Measurements from ENCODE around the gene ENHO. TPM values are rescaled to one million over a fixed set of nuclear protein-coding genes. Genes with fewer than 3 reads are reported as not detected.

The ENHO gene
- total RNA-seq, 1 donor from 2014 or later = not detected

- TF ChIP-seq CTCF (IDR thresholded peaks at IDR 0.05; ENCODE audit: insufficient read depth, low read length, severe bottlenecking) = no peak
- no peak for DNase-seq (ENCODE audit: low read depth)
- Histone ChIP-seq H3K4me3 (ENCODE audit: low read depth, low read length) (no peak overlapping the region), H3K27me3 (ENCODE audit: control insufficient read depth, insufficient read depth, low read length) (peaks cover 6% of the 10 kb centered on the region), H3K36me3 (ENCODE audit: control insufficient read depth, insufficient read depth, low read length) (no peaks in the 10 kb centered on the region)
- FAIRE-seq = peak; percentile 90
These were observed 10.4 kb downstream of the ENHO start for GRCh38 chr9:34512131-34513078.

- DNase-seq (ENCODE audit: low read depth) (no peak), FAIRE-seq (no peak)
- TF ChIP-seq CTCF (IDR thresholded peaks at IDR 0.05; ENCODE audit: insufficient read depth, low read length, severe bottlenecking) = no peak
- H3K36me3 ChIP-seq (ENCODE audit: control insufficient read depth, insufficient read depth, low read length) = no peaks in the 10 kb centered on the region
- no peak overlapping the region for H3K4me3 ChIP-seq (ENCODE audit: low read depth, low read length)
- peaks cover 6% of the 10 kb centered on the region for H3K27me3 ChIP-seq (ENCODE audit: control insufficient read depth, insufficient read depth, low read length)
These were observed 12.0 kb downstream of the ENHO start for GRCh38 chr9:34510497-34511468.

GRCh38 chr9:34508951-34509350 is 13.8 kb downstream of the ENHO start:
- DNase-seq (ENCODE audit: low read depth) (no peak), FAIRE-seq (no peak)
- TF ChIP-seq CTCF (IDR thresholded peaks at IDR 0.05; ENCODE audit: insufficient read depth, low read length, severe bottlenecking) = no peak
- Histone ChIP-seq H3K4me3 (ENCODE audit: low read depth, low read length) (no peak overlapping the region), H3K27me3 (ENCODE audit: control insufficient read depth, insufficient read depth, low read length) (peaks cover 2% of the 10 kb centered on the region), H3K36me3 (ENCODE audit: control insufficient read depth, insufficient read depth, low read length) (no peaks in the 10 kb centered on the region)

GRCh38 chr9:34508463-34508862 is 14.3 kb downstream of the ENHO start:
- no peak for TF ChIP-seq CTCF (IDR thresholded peaks at IDR 0.05; ENCODE audit: insufficient read depth, low read length, severe bottlenecking)

GRCh38 chr9:34507966-34508365 is 14.8 kb downstream of the ENHO start:
- FAIRE-seq = no peak
- Histone ChIP-seq H3K4me3 (ENCODE audit: low read depth, low read length) (no peak overlapping the region), H3K36me3 (ENCODE audit: control insufficient read depth, insufficient read depth, low read length) (no peaks in the 10 kb centered on the region), H3K27me3 (ENCODE audit: control insufficient read depth, insufficient read depth, low read length) (peaks cover 2% of the 10 kb centered on the region)
- no peak for TF ChIP-seq CTCF (IDR thresholded peaks at IDR 0.05; ENCODE audit: insufficient read depth, low read length, severe bottlenecking)
- DNase-seq (ENCODE audit: low read depth) = no peak

More at GRCh38 chr9:34508463-34508862, 14.3 kb downstream of the ENHO start:
- DNase-seq (ENCODE audit: low read depth) = no peak
- FAIRE-seq = no peak
- Histone ChIP-seq H3K4me3 (ENCODE audit: low read depth, low read length) (no peak overlapping the region), H3K27me3 (ENCODE audit: control insufficient read depth, insufficient read depth, low read length) (peaks cover 2% of the 10 kb centered on the region), H3K36me3 (ENCODE audit: control insufficient read depth, insufficient read depth, low read length) (no peaks in the 10 kb centered on the region)

Measured in bronchial epithelial cell (primary cell).